Activated T-helper 9 cell treated with anti-CD3 and anti-CD28 coated beads, Interleukin-2, amount 50 U/mL, for 16 hours (primary cell): ENCODE measurements around the gene TAB2.

ENCODE experiments used
- DNase-seq: peaks from one replicate; pipeline ENCODE4 v3.0.0-alpha.2; 2020; ENCODE audit warnings: low read depth

Gene TAB2

GRCh38 chr6:149371154-149371553 is 53.6 kb downstream of the TAB2 start:
- no peak for DNase-seq

DNA sequence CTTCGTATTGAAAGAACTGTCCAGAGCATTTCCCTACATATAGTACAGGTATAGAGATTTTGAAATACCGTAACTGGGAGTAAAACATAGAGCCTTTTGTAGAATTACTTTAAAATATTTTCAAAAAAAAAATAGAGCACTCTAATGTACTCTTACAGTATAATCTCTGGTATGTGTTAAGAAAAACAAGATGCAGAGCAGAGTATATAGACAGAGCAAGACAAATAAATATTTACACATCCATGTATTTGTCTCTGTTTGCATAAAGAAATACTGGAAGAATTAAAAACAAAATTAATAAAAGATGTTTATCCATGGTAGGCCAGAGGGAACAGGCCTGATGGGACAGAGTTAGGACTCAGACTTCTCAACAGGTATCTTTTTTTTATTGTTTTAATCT is 54.5 kb downstream of the TAB2 start:
- no peak for DNase-seq

DNA sequence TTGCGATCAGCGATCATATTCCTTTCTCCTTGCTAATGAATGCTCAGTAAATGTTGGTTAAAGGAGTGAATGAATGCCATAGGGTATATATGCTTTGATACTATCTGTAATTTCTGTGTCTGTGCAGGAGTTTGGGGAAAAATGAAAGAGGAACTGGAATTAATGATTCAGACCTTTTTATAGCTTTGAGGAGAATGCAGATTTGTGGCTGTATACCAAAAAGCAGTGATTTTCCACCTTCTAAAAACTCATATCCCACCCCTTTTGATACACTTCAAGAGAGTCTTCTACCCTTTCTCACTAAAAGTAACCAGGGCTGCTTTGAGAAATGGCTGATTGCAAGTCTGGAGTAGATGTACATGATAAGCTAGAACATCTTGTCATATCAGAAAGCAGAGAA is 56.0 kb downstream of the TAB2 start:
- DNase-seq: no peak

- no peak for DNase-seq
Measured at GRCh38 chr6:149379977-149380376, 62.5 kb downstream of the TAB2 start.

- DNase-seq: no peak
Measured at GRCh38 chr6:149380523-149380922, 63.0 kb downstream of the TAB2 start.

- DNase-seq: no peak
Measured at GRCh38 chr6:149383371-149383770, 65.9 kb downstream of the TAB2 start.

DNA sequence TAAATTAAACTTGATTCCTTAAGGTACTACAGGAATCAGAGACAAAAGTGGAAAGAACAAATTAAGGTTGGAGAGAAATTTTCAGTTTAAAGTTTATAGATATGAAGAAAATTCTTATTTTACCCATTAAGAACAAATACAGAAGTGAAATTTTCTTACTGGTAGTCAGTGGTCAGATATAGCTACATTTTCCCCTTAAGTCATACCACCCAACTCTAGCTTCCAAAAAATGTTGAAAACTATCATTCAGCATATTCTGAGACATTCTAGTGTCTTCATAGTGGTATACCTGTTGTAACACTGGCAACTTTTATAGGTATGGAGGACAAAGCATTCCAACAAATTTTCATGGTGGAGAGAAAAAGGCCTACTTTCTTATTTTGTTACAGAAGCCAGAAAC is 67.0 kb downstream of the TAB2 start:
- no peak for DNase-seq

- DNase-seq: no peak
Measured at GRCh38 chr6:149385998-149386646, 68.6 kb downstream of the TAB2 start.

DNA sequence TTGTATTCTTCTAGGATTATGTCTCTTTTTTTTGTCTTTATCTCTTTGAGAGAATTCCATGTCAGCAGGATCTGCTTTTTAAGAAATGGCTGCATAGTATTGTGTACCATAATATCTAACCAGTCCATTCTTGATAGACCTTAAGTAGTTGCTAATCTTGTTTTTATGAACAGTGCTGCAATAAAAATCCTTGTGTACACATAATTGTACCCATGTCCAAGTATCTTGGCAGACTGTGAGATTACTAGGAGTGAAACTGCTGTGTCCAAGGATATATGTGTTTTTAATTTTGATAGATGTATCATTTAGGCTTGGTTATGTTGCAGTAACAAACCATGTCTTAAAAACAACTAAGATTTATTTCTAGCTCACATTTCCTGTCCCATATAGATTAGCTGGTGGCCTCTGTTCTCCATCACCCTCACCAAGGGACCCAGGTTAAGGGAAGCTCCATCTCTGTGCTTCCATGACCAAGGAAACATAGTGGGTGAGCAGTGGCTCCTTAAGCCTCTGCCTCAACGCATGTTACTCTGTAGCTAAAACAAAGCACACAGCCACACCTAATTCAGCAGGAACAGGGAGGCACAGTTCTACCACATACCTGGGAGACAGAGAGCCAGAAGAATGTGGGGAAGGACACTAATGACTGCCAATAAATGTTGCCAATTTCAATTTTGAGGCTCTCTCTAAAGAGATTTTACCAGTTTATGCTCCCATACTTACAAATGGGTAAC is 70.4 kb downstream of the TAB2 start:
- no peak for DNase-seq

DNA sequence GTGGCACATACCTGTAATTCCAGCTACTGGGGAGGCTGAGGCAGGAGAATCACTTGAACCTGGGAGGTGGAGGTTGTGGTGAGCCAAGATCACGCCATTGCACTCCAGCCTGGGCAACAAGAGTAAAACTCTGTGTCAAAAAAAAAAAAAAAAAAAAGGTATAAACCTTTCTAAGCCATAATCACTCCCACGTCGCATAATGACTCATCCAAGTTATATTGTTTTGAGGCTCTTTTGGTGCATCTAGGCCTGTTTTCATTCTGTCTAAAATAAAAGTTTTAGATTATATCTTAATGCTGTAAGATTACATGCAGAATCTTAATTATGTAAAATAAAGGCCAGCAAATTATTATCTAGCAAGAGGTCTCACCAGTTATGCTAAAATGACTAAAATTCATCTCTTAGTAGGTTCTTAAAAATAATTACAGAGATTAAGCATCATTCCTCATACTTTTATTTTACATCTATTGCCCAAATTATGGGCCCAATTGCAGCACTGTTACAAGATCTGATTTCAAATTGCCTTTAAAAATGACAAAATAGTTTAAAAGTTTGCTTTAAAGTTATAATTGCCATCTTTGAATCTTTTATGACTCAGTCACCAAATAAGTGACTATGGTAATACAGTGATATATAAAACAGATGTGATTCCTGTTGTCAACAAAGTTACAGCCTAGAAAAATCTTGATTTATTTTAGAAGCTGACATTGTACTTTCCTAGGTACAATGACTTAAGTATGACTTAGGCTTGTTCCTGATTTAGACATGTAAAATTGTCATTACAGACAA is 72.2 kb downstream of the TAB2 start:
- no peak for DNase-seq

DNA sequence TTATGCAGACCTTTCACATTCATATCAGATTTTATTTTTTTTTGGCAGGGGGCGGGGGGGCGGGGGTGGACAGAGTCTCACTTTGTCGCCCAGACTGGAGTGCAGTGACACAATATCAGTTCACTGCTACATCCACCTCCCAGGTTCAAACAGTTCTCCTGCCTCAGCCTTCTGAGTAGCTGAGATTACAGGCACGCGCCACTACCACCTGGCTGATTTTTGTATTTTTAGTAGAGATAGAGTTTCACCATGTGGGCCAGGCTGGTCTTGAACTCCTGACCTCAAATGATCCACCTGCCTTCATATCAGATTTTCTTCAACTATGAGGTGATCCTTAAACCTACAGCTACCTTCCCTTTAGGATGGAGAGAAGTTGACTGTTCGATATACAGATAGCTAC is 74.6 kb downstream of the TAB2 start:
- DNase-seq: no peak

- DNase-seq: no peak
Measured at GRCh38 chr6:149392535-149392934, 75.0 kb downstream of the TAB2 start.

- DNase-seq: no peak
Measured at GRCh38 chr6:149393002-149393679, 75.6 kb downstream of the TAB2 start.

DNA sequence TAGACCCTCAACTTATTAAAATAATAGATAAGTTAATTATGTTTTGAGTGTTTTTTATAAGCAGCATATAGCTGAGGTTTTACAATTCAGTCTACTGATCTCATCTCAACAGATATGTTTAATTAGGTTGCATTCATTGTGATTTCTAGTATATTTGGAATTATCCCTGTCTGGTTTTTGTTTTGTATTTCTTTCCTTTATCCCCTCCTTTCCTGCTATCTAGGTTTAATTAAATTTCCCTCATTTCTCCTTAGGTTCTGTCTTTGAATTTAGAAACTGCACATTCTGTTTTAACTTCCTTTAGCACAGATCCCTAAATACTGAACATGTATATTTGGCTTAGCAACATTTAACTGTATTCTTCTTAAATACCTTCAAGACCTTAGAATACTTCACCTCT is 77.7 kb downstream of the TAB2 start:
- DNase-seq: no peak

- no peak for DNase-seq
Measured at GRCh38 chr6:149397384-149397783, 79.9 kb downstream of the TAB2 start.

GRCh38 chr6:149400050-149400449 is 82.5 kb downstream of the TAB2 start, which contains the start of gene SUMO4:
Gene SUMO4, plus strand, starts transcription at chr6:149400262. Its CDS starts 130 bp downstream, at chr6:149400392.
- no peak for DNase-seq

- DNase-seq: no peak
Measured at GRCh38 chr6:149403534-149403933, 86.0 kb downstream of the TAB2 start.

- no peak for DNase-seq
Measured at GRCh38 chr6:149405823-149406765, 88.6 kb downstream of the TAB2 start.

- no peak for DNase-seq
Measured at GRCh38 chr6:149409617-149410016, 92.1 kb downstream of the TAB2 start.

DNA sequence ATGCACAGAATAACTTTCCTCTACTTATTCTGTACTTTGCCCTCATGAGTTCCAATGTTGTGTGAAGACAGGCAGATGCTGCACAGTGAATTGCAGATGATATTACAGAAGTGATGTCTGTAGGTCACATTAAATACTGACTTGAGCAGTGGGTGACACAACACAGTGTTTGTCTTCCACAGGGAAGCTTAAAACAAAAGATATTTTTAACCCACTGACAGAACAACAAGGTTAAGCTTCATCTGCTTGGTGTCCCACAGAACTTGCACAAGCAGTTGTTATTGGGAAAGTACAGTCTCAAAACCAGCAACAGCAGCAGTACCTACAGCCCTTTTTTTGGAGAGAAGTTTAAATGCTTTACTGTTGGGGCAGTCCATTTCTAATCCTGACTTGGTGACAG is 93.0 kb downstream of the TAB2 start:
- DNase-seq: no peak

- DNase-seq: no peak
Measured at GRCh38 chr6:149414009-149414408, 96.5 kb downstream of the TAB2 start.
